ENCODE measurements around the gene DDX4.
A peak's percentile ranks its signal among the peaks of the same experiment; 100 is the strongest.
"Not testable (repeated sequence)": the region's sequence is repeated elsewhere in the genome, so short reads cannot be mapped to it uniquely, and the experiment has no call there.

DDX4 gene

GRCh38 chr5:55737793-55738192 lies at the start of gene DDX4:
TSS of gene DDX4 (plus strand) at chr5:55738061. CDS start at chr5:55738964, 903 bp downstream.
- FAIRE-seq: no peak
- DNase-seq (ENCODE audit: low spot score): no peak

- FAIRE-seq (peak; percentile 51), DNase-seq (ENCODE audit: low spot score) (peak; percentile 18)
These were observed 46.4 kb upstream of the DDX4 start for GRCh38 chr5:55691265-55692105.

- DNase-seq (ENCODE audit: low spot score) (no peak), FAIRE-seq (no peak)
These were observed 45.8 kb upstream of the DDX4 start for GRCh38 chr5:55692106-55692417.

GRCh38 chr5:55692509-55692908 lies 45.4 kb upstream of the DDX4 start:
- FAIRE-seq: no peak

GRCh38 chr5:55694152-55694830 lies 43.6 kb upstream of the DDX4 start:
- FAIRE-seq (no peak), DNase-seq (ENCODE audit: low spot score) (peak; percentile 7)

More at GRCh38 chr5:55692509-55692908, 45.4 kb upstream of the DDX4 start:
- no peak for DNase-seq (ENCODE audit: low spot score)

- FAIRE-seq: not testable (repeated sequence)
These were observed 41.2 kb upstream of the DDX4 start for GRCh38 chr5:55696704-55697103.

GRCh38 chr5:55699041-55699688 lies 38.7 kb upstream of the DDX4 start:
- FAIRE-seq (no peak), DNase-seq (ENCODE audit: low spot score) (no peak)

More at GRCh38 chr5:55696704-55697103, 41.2 kb upstream of the DDX4 start:
- DNase-seq (ENCODE audit: low spot score): not testable (repeated sequence)

GRCh38 chr5:55700745-55701144 lies 37.1 kb upstream of the DDX4 start:
- FAIRE-seq: no peak
- no peak for DNase-seq (ENCODE audit: low spot score)

- no peak for DNase-seq (ENCODE audit: low spot score)
- no peak for FAIRE-seq
These were observed 36.3 kb upstream of the DDX4 start for GRCh38 chr5:55701462-55702103.

- FAIRE-seq (no peak), DNase-seq (ENCODE audit: low spot score) (no peak)
These were observed 35.1 kb upstream of the DDX4 start for GRCh38 chr5:55702598-55703345.

GRCh38 chr5:55706230-55706629 lies 31.6 kb upstream of the DDX4 start:
- no peak for FAIRE-seq
- no peak for DNase-seq (ENCODE audit: low spot score)

GRCh38 chr5:55708732-55709131 lies 29.1 kb upstream of the DDX4 start:
- FAIRE-seq (no peak), DNase-seq (ENCODE audit: low spot score) (no peak)

- no peak for FAIRE-seq
- DNase-seq (ENCODE audit: low spot score): no peak
These were observed 26.3 kb upstream of the DDX4 start for GRCh38 chr5:55711507-55712022.

- DNase-seq (ENCODE audit: low spot score): peak; percentile 64
- peak; percentile 22 for FAIRE-seq
These were observed 25.6 kb upstream of the DDX4 start, which contains the start of gene SLC38A9 for GRCh38 chr5:55712023-55712859. TSS of gene SLC38A9 (minus strand) at chr5:55712324. CDS start at chr5:55697958, 14,366 bp downstream.

GRCh38 chr5:55713871-55714270 lies 24.0 kb upstream of the DDX4 start:
- FAIRE-seq: no peak
- no peak for DNase-seq (ENCODE audit: low spot score)

GRCh38 chr5:55714339-55714738 lies 23.5 kb upstream of the DDX4 start:
- no peak for DNase-seq (ENCODE audit: low spot score)
- FAIRE-seq: no peak

GRCh38 chr5:55714749-55715148 lies 23.1 kb upstream of the DDX4 start:
- DNase-seq (ENCODE audit: low spot score) (no peak), FAIRE-seq (no peak)

- DNase-seq (ENCODE audit: low spot score) (no peak), FAIRE-seq (no peak)
These were observed 22.3 kb upstream of the DDX4 start for GRCh38 chr5:55715519-55716078.

- not testable (repeated sequence) for DNase-seq (ENCODE audit: low spot score); FAIRE-seq
These were observed 18.8 kb upstream of the DDX4 start for GRCh38 chr5:55719026-55719425.
